ENCODE data around the gene ANKRD60. TPM values are rescaled to one million over a fixed set of nuclear protein-coding genes. Genes with fewer than 3 reads are reported as not detected.

ANKRD60 gene
- total and polyA plus RNA-seq, 2 of the 4 experiments (the other 2 are of a cell fraction), result not detected

- no peak overlapping the region for H3K27ac ChIP-seq (ENCODE audit: insufficient read depth, low read length)
- no peak overlapping the region for H3K4ac ChIP-seq (ENCODE audit: low read depth, low read length)
- no peak overlapping the region for H3K18ac ChIP-seq (ENCODE audit: low read depth, low read length)
- no peak overlapping the region for H2AK9ac ChIP-seq (replicated peaks; ENCODE audit: low read depth, low read length, poor library complexity)
- H3K14ac ChIP-seq (replicated peaks; ENCODE audit: low read depth, low read length), result no peak overlapping the region
- DNase-seq (no peak), ATAC-seq (ENCODE audit: low read depth) (no peak)
- H2BK20ac ChIP-seq (ENCODE audit: low read depth, low read length), result no peak overlapping the region
- H2AFZ ChIP-seq (replicated peaks; ENCODE audit: low read length, poor library complexity), result no peak overlapping the region
- no peak overlapping the region for H3K23ac ChIP-seq (ENCODE audit: low read depth, low read length)
- peaks cover 9% of the 10 kb centered on the region for H3K27me3 ChIP-seq (ENCODE audit: control insufficient read depth, insufficient read depth, low read length)
- dilution Hi-C loops (cut with HindIII; ENCODE audit: low sequenced_read_pairs, unreplicated experiment) (no loop called here), in situ Hi-C loops (cut with MboI; ENCODE audit: low sequenced_read_pairs) (no loop called here), intact Hi-C loops (cut with micrococcal nuclease) (no loop called here)
- H3K9me3 ChIP-seq (ENCODE audit: control insufficient read depth, insufficient read depth, low read length), result peaks cover 3% of the 10 kb centered on the region; the same call in 1 of the 2 replicates
- BruUV-seq (replicated peaks), result no TSS peak
- H3K56ac ChIP-seq (ENCODE audit: extremely low read depth, insufficient read depth, low read length), result no peak overlapping the region
- H3K9me1 ChIP-seq (ENCODE audit: insufficient read depth, low read length), result no peaks in the 10 kb centered on the region
- H4K8ac ChIP-seq (ENCODE audit: low read depth in 2 of 2, low read length in 2 of 2), result no peak overlapping the region
- no peaks in the 10 kb centered on the region for H3K79me1 ChIP-seq (ENCODE audit: low read depth in 1 of 2, low read length in 2 of 2)
- no peaks in the 10 kb centered on the region for H3K4me1 ChIP-seq (ENCODE audit: control insufficient read depth, insufficient read depth, low read length)
- H2BK15ac ChIP-seq (ENCODE audit: low read depth, low read length), result no peak overlapping the region
- no peak overlapping the region for H3K4me2 ChIP-seq (ENCODE audit: low read depth, low read length)
- WGBS, 2 experiments (ENCODE audit: extremely low coverage in 2 of 2, insufficient read length in 1 of 2), result no CpG with 5 or more reads among the region's 10 CpGs
- H2BK120ac ChIP-seq (ENCODE audit: low read depth, low read length), result no peak overlapping the region
- ChIA-PET POLR2A (ENCODE audit: unreplicated experiment) (no interaction called here), CTCF (interaction anchor here (0.6 to 1.3 kb wide), 3 partner anchors 12 to 370 kb away, joined by 3 to 6 read pairs (median 3); no protein-coding TSS in a partner anchor)
- no peak overlapping the region for H2AK5ac ChIP-seq (ENCODE audit: low read depth, low read length)
- no peaks in the 10 kb centered on the region for H4K20me1 ChIP-seq (ENCODE audit: insufficient read depth, low read length)
- TF ChIP-seq MXI1 (IDR thresholded peaks at IDR 0.05; ENCODE audit: borderline replicate concordance, low read depth, low read length), result no peak
- no peak overlapping the region for H4K91ac ChIP-seq (ENCODE audit: insufficient read depth, low read depth, low read length)
- no peak overlapping the region for H4K5ac ChIP-seq (ENCODE audit: low read depth, low read length)
- no peaks in the 10 kb centered on the region for H3K36me3 ChIP-seq (ENCODE audit: control insufficient read depth, insufficient read depth, low read length)
- H3K9ac ChIP-seq (ENCODE audit: low read depth, low read length), result no peak overlapping the region
- H2BK5ac ChIP-seq (ENCODE audit: low read depth, low read length, poor library complexity, severe bottlenecking), result no peak overlapping the region
- no peak overlapping the region for H3K4me3 ChIP-seq (ENCODE audit: insufficient read depth, low read depth, low read length)
Observed at GRCh38 chr20:58192065-58192464, 36.4 kb downstream of the ANKRD60 start.

Data from IMR-90 (cell line).